HEK293 (cell line): ENCODE data around the gene PMVK.
"Not testable (repeated sequence)": the region's sequence is repeated elsewhere in the genome, so short reads cannot be mapped to it uniquely, and the experiment has no call there.

Experiments used
- CTCF ChIA-PET: fragments of 350-600 bp; formaldehyde crosslinking; extraction: SDS; loops from one replicate; lab custom pipeline; 2021; ENCODE audit warnings: antibody characterized with exemption; lab: Yijun Ruan, JAX
- POLR2A ChIA-PET: fragments of 300-600 bp; formaldehyde crosslinking; extraction: SDS; loops from one replicate; lab custom pipeline; 2020; ENCODE audit warnings: antibody characterized with exemption, inconsistent platforms; lab: Yijun Ruan, JAX
- H3K27ac ChIP-seq: fragments of 200-500 bp; sonication (Bioruptor generic); 2 replicates; pipeline ENCODE4 v1.5.1; 2014; ENCODE audit warnings: low read depth, low read length, control low read depth, inconsistent platforms; ENCODE audit errors: extremely low read depth
- H3K36me3 ChIP-seq, 2 experiments: fragments of 200-500 bp in 1 of 2; sonication (Bioruptor generic) in 1 of 2; 1 replicate in 1 of 2; 2 replicates in 1 of 2; pipeline ENCODE4 v1.5.1; 2014 to 2017; ENCODE audit warnings: inconsistent platforms in 2 of 2, low read length in 2 of 2; ENCODE audit not compliant: control insufficient read depth in 2 of 2, insufficient read depth in 1 of 2
- H3K4me1 ChIP-seq: fragments of 200-500 bp; sonication (Bioruptor generic); 2 replicates; pipeline ENCODE4 v1.5.1; 2014; ENCODE audit warnings: mild to moderate bottlenecking, low read length, inconsistent platforms; ENCODE audit not compliant: control insufficient read depth, insufficient read depth
- H3K4me3 ChIP-seq: 2 replicates; pipeline ENCODE4 v1.5.1; 2011; ENCODE audit warnings: low read depth, mild to moderate bottlenecking, control low read depth, low read length, moderate library complexity
- H3K9me3 ChIP-seq: fragments of 200-500 bp; sonication (Bioruptor generic); 2 replicates; pipeline ENCODE4 v1.5.1; 2014; ENCODE audit warnings: low read depth, low read length, inconsistent platforms; ENCODE audit not compliant: control insufficient read depth, insufficient read depth
- GLIS1 ChIP-seq: fragments of 450-650 bp; formaldehyde crosslinking; IDR thresholded peaks from 2 replicates; pipeline ENCODE4 v1.5.1; 2016; ENCODE audit warnings: missing biosample characterization, missing genetic modification characterization
- GLIS2 ChIP-seq: fragments of 450-650 bp; formaldehyde crosslinking; IDR thresholded peaks from 2 replicates; pipeline ENCODE4 v1.5.1; 2016; ENCODE audit warnings: missing biosample characterization, missing genetic modification characterization
- HOXD13 ChIP-seq: sonication (generic); formaldehyde crosslinking; IDR thresholded peaks from 2 replicates; pipeline ENCODE4 v1.8.0; 2022; ENCODE audit warnings: missing genetic modification reagents, borderline replicate concordance
- YY1 ChIP-seq: fragments of 450-650 bp; formaldehyde crosslinking; IDR thresholded peaks from 2 replicates; pipeline ENCODE4 v1.5.1; 2018; ENCODE audit warnings: missing biosample characterization, missing genetic modification characterization
- ZBTB20 ChIP-seq: fragments of 450-650 bp; formaldehyde crosslinking; IDR thresholded peaks from 2 replicates; pipeline ENCODE4 v1.5.1; 2016; ENCODE audit warnings: missing biosample characterization, missing genetic modification characterization
- ZBTB49 ChIP-seq: fragments of 450-650 bp; formaldehyde crosslinking; IDR thresholded peaks from 2 replicates; pipeline ENCODE4 v1.5.1; 2016; ENCODE audit warnings: missing biosample characterization, missing genetic modification characterization, low read depth
- ZFP37 ChIP-seq: fragments of 450-650 bp; formaldehyde crosslinking; IDR thresholded peaks from 2 replicates; pipeline ENCODE4 v1.5.1; 2016; ENCODE audit warnings: missing biosample characterization, missing genetic modification characterization
- ZNF112 ChIP-seq: fragments of 450-650 bp; formaldehyde crosslinking; IDR thresholded peaks from 2 replicates; pipeline ENCODE4 v1.5.0; 2017; ENCODE audit warnings: missing biosample characterization, missing genetic modification characterization
- ZNF335 ChIP-seq: fragments of 450-650 bp; formaldehyde crosslinking; conservative IDR thresholded peaks from 2 replicates; pipeline ENCODE4 v1.5.1; 2016; ENCODE audit warnings: missing biosample characterization, missing genetic modification characterization
- ZNF341 ChIP-seq: fragments of 450-650 bp; formaldehyde crosslinking; IDR thresholded peaks from 2 replicates; pipeline ENCODE4; 2016; ENCODE audit warnings: low read depth, missing biosample characterization, missing genetic modification characterization
- ZNF521 ChIP-seq: fragments of 450-650 bp; formaldehyde crosslinking; IDR thresholded peaks from 2 replicates; pipeline ENCODE4 v1.5.1; 2017; ENCODE audit warnings: missing biosample characterization, mild to moderate bottlenecking, missing genetic modification characterization
- ZNF558 ChIP-seq: fragments of 450-650 bp; formaldehyde crosslinking; IDR thresholded peaks from 2 replicates; pipeline ENCODE4 v1.5.1; 2016; ENCODE audit warnings: missing biosample characterization, missing genetic modification characterization
- TF ChIP-seq, protein P1 (sequence below): fragments of 450-650 bp; formaldehyde crosslinking; IDR thresholded peaks from 2 replicates; pipeline ENCODE4 v1.5.1; 2017; ENCODE audit warnings: missing biosample characterization, missing genetic modification characterization

The PMVK gene

DNA sequence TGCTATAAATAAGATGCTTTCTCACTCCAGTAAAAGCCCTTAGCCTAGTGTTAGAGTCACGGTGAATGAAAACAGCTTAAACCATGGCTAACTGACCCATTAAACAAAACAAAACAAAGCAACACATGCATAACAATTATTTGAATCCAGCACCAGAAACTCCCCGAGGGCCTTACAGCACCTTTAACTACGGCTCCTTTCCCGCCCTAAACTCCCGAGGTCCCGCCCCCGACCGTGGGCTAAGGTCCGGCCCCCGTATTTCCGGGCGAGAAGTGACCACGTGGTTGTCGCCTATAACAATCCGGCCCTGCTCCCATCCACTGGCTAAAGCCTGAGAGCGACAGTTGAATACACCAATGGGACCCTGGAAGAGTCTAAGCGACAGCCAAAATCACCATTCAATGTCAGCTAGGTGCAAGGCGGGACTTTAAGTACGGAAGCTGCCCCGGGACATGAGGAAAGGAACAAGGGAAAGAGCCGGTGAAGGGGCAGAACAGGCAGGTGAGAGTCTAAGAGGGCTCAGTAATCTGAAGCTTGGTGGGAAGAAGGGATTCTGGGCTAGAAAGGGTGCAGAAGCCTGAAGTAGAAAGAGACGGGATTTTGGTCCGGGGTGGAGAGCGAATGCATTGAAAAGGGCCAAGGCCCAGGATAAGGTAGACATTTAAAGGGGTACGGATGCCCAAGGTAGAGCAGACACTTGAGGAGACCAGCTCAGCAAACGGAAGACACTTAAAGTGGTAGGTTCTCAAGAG, 46.6 kb upstream of the PMVK start, which contains the start of gene FLAD1 (continued):
- TF ChIP-seq ZNF341 (tag by site-specific recombination), result no peak

DNA sequence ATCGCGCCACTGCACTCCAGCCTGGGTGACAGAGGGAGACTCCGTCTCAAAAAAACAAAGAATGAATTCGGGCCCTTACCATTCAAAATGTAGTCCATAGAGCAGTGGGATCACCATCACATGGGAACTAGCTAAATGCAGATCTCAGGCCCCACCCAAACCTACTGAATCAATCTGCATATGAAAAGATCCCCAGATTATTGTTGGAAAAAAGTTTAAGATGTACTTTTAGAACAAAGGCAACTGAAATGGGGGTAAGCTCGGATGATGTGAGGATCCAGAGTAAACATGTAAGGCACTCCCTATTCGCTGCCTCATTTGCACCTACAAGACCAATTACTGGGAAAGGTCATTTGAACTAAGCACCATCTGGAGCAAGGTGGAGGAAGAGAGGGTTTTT, 45.8 kb upstream of the PMVK start:
- Histone ChIP-seq H3K27ac (peak overlapping the region; percentile 73), H3K9me3 (no peaks in the 10 kb centered on the region), H3K4me1 (no peaks in the 10 kb centered on the region), H3K4me3 (peak overlapping the region; percentile 23), H3K36me3 (peaks cover 4 to 34% of the 10 kb centered on the region in 2 experiments; a peak in 2 of 3 replicates)
- CTCF ChIA-PET, result interaction anchor here (0.5 to 3.6 kb wide), 10 partner anchors 12 to 1337 kb away, joined by 3 to 55 read pairs (median 4); partner anchors contain the start of genes LENEP, PBXIP1, PYGO2 and SHC1
- POLR2A ChIA-PET, result interaction anchor here (0.6 to 3.3 kb wide), 8 partner anchors 10 to 22 kb away, joined by 3 to 66 read pairs (median 4); partner anchors contain the start of genes CKS1B, LENEP, PYGO2 and SHC1
- TF ChIP-seq ZNF558 (no peak), GLIS1 (no peak), ZBTB49 (tag by site-specific recombination) (no peak), YY1 (tag by site-specific recombination) (no peak), HOXD13 (no peak), ZNF335 (tag by site-specific recombination) (no peak)

- CTCF ChIA-PET, result interaction anchor here (0.6 kb wide), 1 partner anchor 147 kb away, joined by 3 read pairs; no protein-coding TSS in a partner anchor
- no peaks in the 10 kb centered on the region for H3K9me3 ChIP-seq
- TF ChIP-seq ZFP37 (no peak), ZBTB49 (tag by site-specific recombination) (no peak), GLIS2 (no peak), ZNF112 (tag by site-specific recombination) (no peak), ZNF521 (tag by site-specific recombination) (no peak), ZBTB20 (tag by site-specific recombination) (no peak)
- TF ChIP-seq, protein P1, sequence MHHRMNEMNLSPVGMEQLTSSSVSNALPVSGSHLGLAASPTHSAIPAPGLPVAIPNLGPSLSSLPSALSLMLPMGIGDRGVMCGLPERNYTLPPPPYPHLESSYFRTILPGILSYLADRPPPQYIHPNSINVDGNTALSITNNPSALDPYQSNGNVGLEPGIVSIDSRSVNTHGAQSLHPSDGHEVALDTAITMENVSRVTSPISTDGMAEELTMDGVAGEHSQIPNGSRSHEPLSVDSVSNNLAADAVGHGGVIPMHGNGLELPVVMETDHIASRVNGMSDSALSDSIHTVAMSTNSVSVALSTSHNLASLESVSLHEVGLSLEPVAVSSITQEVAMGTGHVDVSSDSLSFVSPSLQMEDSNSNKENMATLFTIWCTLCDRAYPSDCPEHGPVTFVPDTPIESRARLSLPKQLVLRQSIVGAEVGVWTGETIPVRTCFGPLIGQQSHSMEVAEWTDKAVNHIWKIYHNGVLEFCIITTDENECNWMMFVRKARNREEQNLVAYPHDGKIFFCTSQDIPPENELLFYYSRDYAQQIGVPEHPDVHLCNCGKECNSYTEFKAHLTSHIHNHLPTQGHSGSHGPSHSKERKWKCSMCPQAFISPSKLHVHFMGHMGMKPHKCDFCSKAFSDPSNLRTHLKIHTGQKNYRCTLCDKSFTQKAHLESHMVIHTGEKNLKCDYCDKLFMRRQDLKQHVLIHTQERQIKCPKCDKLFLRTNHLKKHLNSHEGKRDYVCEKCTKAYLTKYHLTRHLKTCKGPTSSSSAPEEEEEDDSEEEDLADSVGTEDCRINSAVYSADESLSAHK (tag by site-specific recombination), result no peak
- TF ChIP-seq, all 188 proteins: peak for 0
- no peaks in the 10 kb centered on the region; the same call in 1 of the 2 replicates for H3K4me1 ChIP-seq
- POLR2A ChIA-PET, result no interaction called here
- no peak overlapping the region for H3K4me3 ChIP-seq
- H3K27ac ChIP-seq, result no peak overlapping the region
- H3K36me3 ChIP-seq, result peaks cover 0 to 23% of the 10 kb centered on the region in 2 experiments; a peak in 2 of 3 replicates
Observed at GRCh38 chr1:154978360-154978759, 41.8 kb upstream of the PMVK start.

DNA sequence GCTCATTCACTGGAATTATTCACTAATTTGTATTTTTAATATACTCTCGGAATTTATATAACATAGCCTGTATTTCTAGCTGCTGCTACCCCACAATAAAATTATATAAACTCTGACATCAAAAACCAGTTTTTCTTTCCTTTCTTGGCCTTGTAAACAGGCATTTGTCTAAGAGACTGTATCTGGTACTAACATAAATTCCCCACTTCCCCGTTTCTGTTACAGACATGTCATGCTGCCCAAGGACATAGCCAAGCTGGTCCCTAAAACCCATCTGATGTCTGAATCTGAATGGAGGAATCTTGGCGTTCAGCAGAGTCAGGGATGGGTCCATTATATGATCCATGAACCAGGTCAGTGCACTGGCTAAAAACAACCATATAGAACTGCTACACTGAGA, 41.2 kb upstream of the PMVK start:
- peaks cover 0 to 23% of the 10 kb centered on the region in 2 experiments; a peak in 2 of 3 replicates for H3K36me3 ChIP-seq
- not testable (repeated sequence) for H3K9me3 ChIP-seq, H3K4me1 ChIP-seq, H3K4me3 ChIP-seq, H3K27ac ChIP-seq
- POLR2A ChIA-PET, result interaction anchor here (1.0 kb wide), 1 partner anchor 10 kb away, joined by 3 read pairs; no protein-coding TSS in a partner anchor
- CTCF ChIA-PET, result interaction anchor here (1.3 kb wide), 1 partner anchor 17 kb away, joined by 3 read pairs; the partner anchor contains the start of gene PYGO2
